WERI-Rb-1 (cell line): ENCODE results near the gene TNRC6C.

Source experiments
- DNase-seq: peaks from one replicate; pipeline ENCODE4 v3.0.0-alpha.2; 2020
- H3K27ac ChIP-seq: fragments of 250-450 bp; sonication (Bioruptor Pico); 2 replicates; pipeline ENCODE4 v1.5.1; 2020; ENCODE audit warnings: mild to moderate bottlenecking, moderate library complexity
- H3K27me3 ChIP-seq: fragments of 250-450 bp; sonication (Bioruptor Pico); 2 replicates; pipeline ENCODE4 v1.5.1; 2021; ENCODE audit warnings: mild to moderate bottlenecking, low read depth, moderate library complexity; ENCODE audit not compliant: insufficient read depth, severe bottlenecking
- H3K36me3 ChIP-seq: fragments of 250-450 bp; sonication (Bioruptor Pico); 2 replicates; pipeline ENCODE4 v1.5.1; 2020; ENCODE audit warnings: mild to moderate bottlenecking, moderate library complexity
- H3K4me3 ChIP-seq: 2 replicates; pipeline ENCODE4 v1.5.1; 2011; ENCODE audit warnings: low read depth, mild to moderate bottlenecking, control low read depth, low read length
- H3K9me3 ChIP-seq: fragments of 250-450 bp; sonication (Bioruptor Pico); 2 replicates; pipeline ENCODE4 v1.5.1; 2021; ENCODE audit warnings: mild to moderate bottlenecking, moderate library complexity; ENCODE audit not compliant: severe bottlenecking
- TF ChIP-seq, protein P1 (sequence below): IDR thresholded peaks from 2 replicates; pipeline ENCODE4 v1.5.1; 2011; ENCODE audit warnings: low read depth, mild to moderate bottlenecking, control low read depth, inconsistent platforms, low read length

TNRC6C gene

DNA sequence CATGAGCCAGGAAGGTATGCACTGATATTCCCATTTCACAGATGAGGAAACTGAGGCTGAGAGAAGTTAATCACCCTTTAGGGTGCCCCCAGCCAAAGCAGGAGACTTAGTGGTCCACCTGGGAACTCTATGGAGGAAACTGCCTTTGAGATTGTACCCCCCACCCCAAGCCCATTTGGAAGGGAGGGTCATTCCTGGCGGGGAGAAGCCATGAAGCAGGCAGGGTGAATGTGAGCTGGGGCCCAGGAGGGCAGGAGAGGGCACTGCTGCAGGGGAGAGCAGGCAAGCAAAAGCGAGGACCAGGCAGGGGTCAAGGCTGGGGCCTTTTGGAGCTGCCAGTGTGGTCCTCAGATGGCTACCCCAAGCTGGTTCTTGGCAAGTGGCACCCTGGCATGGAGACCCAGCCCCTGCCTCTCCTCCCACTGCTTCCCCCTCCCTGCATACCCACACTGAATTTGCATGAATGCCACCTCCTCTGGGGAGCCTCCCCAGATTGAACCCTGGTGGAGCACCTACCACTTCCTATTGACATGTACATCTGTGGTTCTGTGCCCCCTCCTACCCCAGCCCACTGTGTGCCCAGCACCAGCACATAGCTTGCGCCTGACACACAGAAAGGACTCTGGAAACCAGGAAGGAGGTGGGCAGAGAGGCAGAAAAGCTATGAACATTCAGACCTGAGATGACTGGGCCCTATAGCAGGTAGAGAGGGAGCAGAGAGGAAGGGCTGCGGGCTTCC, 171.0 kb downstream of the TNRC6C start:
- DNase-seq: no peak
- Histone ChIP-seq H3K27ac (no peak overlapping the region), H3K4me3 (peak overlapping the region; percentile 94), H3K36me3 (no peaks in the 10 kb centered on the region), H3K9me3 (no peaks in the 10 kb centered on the region), H3K27me3 (peaks cover 2% of the 10 kb centered on the region)
- TF ChIP-seq, protein P1, sequence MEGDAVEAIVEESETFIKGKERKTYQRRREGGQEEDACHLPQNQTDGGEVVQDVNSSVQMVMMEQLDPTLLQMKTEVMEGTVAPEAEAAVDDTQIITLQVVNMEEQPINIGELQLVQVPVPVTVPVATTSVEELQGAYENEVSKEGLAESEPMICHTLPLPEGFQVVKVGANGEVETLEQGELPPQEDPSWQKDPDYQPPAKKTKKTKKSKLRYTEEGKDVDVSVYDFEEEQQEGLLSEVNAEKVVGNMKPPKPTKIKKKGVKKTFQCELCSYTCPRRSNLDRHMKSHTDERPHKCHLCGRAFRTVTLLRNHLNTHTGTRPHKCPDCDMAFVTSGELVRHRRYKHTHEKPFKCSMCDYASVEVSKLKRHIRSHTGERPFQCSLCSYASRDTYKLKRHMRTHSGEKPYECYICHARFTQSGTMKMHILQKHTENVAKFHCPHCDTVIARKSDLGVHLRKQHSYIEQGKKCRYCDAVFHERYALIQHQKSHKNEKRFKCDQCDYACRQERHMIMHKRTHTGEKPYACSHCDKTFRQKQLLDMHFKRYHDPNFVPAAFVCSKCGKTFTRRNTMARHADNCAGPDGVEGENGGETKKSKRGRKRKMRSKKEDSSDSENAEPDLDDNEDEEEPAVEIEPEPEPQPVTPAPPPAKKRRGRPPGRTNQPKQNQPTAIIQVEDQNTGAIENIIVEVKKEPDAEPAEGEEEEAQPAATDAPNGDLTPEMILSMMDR: no peak

DNA sequence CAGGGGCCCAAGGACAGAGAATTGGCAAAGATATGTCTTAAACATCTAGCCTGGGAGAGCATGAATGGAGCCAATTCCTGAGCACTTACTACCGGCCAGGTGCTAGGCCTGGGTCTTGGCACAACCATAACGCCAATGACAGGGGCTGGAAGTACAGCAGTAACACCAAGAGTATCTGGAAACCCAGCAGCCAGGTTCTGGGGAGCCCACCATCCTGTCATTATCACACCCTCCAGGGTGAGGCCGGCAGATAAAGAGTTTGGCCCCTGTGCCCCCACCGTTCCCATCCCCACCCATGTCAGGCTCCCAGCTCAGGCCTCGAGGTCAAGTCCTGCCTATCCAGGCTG, 171.6 kb downstream of the TNRC6C start:
- Histone ChIP-seq H3K27ac (no peak overlapping the region), H3K9me3 (no peaks in the 10 kb centered on the region), H3K4me3 (no peak overlapping the region), H3K27me3 (peaks cover 2% of the 10 kb centered on the region), H3K36me3 (no peaks in the 10 kb centered on the region)
- no peak for DNase-seq
- TF ChIP-seq, protein P1: no peak

GRCh38 chr17:78130437-78131101, 172.1 kb downstream of the TNRC6C start, which contains the start of gene TMC8:
TMC8 (plus strand) TSS chr17:78130771; CDS start chr17:78131589, 818 bp downstream.
- H3K9me3 ChIP-seq: no peaks in the 10 kb centered on the region
- H3K36me3 ChIP-seq: no peaks in the 10 kb centered on the region
- TF ChIP-seq, protein P1: no peak
- H3K27me3 ChIP-seq: peaks cover 2% of the 10 kb centered on the region
- H3K27ac ChIP-seq: no peak within 1 kb of the TSS
- DNase-seq: no peak
- no peak within 1 kb of the TSS for H3K4me3 ChIP-seq

DNA sequence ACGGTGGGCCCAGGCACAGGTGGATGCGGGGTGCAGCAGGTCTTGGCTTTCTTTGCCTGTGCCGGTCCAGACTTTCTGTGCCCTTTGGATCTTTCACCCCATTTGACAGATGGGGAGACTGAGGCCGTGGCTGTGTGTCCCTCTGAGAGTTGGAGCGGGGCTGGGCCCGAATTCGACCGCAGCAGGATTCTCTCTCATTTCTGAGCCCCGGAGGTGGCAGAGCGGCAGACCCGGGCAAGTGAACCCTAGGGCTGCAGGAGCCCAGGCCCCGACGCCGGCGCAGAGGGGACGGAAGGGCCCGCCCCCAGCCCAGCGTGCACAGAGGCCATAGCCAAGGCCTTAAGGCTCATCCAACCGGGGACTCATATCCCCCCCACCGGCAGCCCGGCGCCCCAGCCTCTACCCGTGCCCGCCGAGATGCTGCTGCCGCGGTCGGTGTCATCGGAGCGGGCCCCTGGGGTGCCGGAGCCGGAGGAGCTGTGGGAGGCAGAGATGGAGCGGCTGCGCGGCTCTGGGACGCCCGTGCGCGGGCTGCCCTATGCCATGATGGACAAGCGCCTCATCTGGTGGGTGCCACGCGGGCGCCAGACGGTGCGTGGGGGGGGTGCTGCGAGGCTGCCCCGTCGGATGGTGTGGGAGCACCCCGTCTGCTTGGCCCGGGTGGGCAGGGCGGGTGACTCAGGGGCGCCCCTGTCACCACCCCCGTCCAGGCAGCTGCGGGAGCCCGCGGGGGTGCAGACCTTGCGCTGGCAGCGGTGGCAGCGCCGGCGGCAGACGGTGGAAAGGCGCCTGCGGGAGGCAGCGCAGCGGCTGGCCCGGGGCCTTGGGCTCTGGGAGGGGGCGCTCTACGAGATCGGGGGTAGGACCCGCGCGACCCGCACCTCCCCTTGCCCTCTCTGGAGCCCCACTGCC, 172.9 kb downstream of the TNRC6C start:
- DNase-seq: no peak
- H3K36me3 ChIP-seq: no peaks in the 10 kb centered on the region
- no peak overlapping the region for H3K4me3 ChIP-seq
- TF ChIP-seq, protein P1: no peak
- peaks cover 2% of the 10 kb centered on the region for H3K27me3 ChIP-seq
- H3K27ac ChIP-seq: no peak overlapping the region
- no peaks in the 10 kb centered on the region for H3K9me3 ChIP-seq

DNA sequence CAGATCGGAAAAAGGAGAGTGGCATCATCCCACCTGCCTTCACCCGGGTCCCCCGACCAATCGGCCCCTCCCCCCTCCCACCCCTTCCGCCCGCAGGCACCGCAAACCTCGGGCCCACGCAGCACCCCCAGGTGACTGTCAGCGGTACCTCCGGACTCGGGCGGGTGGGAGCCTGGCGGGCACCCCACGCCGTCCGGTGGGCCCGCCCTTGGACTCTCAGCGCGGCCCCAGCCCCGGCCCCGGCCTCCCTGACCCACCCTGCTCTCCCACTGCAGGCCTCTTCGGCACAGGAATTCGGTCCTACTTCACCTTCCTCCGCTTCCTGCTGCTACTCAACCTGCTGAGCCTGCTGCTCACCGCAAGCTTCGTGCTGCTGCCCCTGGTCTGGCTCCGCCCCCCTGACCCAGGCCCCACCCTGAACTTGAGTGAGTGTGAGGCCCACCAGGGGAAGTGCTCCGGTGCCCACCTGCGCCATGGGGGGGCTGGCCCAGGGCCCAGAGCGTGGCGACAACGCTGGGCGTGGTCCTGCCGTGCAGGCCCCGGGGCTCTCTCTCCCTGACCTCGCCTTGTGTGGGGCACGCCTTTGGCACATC, 173.7 kb downstream of the TNRC6C start:
- H3K36me3 ChIP-seq: no peaks in the 10 kb centered on the region
- H3K27me3 ChIP-seq: peaks cover 2% of the 10 kb centered on the region
- no peak overlapping the region for H3K27ac ChIP-seq
- no peaks in the 10 kb centered on the region for H3K9me3 ChIP-seq
- peak; percentile 29 for DNase-seq
- TF ChIP-seq, protein P1: no peak
- no peak overlapping the region for H3K4me3 ChIP-seq
